HEK293 (cell line): ENCODE data around the gene TADA2B.

Experiments used
- BCL11B ChIP-seq: fragments of 450-650 bp; formaldehyde crosslinking; IDR thresholded peaks from 2 replicates; pipeline ENCODE4 v1.5.1; 2016; ENCODE audit warnings: low read depth, missing biosample characterization, missing genetic modification characterization
- HOXA7 ChIP-seq: sonication (generic); formaldehyde crosslinking; IDR thresholded peaks from 2 replicates; pipeline ENCODE4 v1.8.1; 2022; ENCODE audit warnings: missing genetic modification reagents, borderline replicate concordance
- ZEB2 ChIP-seq: fragments of 450-650 bp; formaldehyde crosslinking; IDR thresholded peaks from 2 replicates; pipeline ENCODE4 v1.5.1; 2016; ENCODE audit warnings: missing biosample characterization, missing genetic modification characterization
- ZNF140 ChIP-seq: fragments of 450-650 bp; formaldehyde crosslinking; IDR thresholded peaks from 2 replicates; pipeline ENCODE4 v1.5.1; 2016; ENCODE audit warnings: missing biosample characterization, missing genetic modification characterization
- ZNF23 ChIP-seq: fragments of 450-650 bp; formaldehyde crosslinking; IDR thresholded peaks from 2 replicates; pipeline ENCODE4 v1.5.1; 2016; ENCODE audit warnings: missing biosample characterization, missing genetic modification characterization, borderline replicate concordance
- ZNF302 ChIP-seq: fragments of 450-650 bp; formaldehyde crosslinking; IDR thresholded peaks from 2 replicates; pipeline ENCODE4 v1.5.1; 2016; ENCODE audit warnings: missing biosample characterization, missing genetic modification characterization, low read depth
- ZNF664 ChIP-seq: fragments of 450-650 bp; formaldehyde crosslinking; IDR thresholded peaks from 2 replicates; pipeline ENCODE4 v1.5.1; 2016; ENCODE audit warnings: missing biosample characterization, missing genetic modification characterization
- ZNF777 ChIP-seq: fragments of 450-650 bp; formaldehyde crosslinking; IDR thresholded peaks from 2 replicates; pipeline ENCODE4 v1.5.1; 2017; ENCODE audit warnings: missing biosample characterization, missing genetic modification characterization, borderline replicate concordance
- ZSCAN30 ChIP-seq: fragments of 450-650 bp; IDR thresholded peaks from 2 replicates; pipeline ENCODE4 v1.5.1; 2018; ENCODE audit warnings: missing biosample characterization, mild to moderate bottlenecking, missing genetic modification characterization, moderate library complexity
- ZXDB ChIP-seq: fragments of 450-650 bp; formaldehyde crosslinking; IDR thresholded peaks from 2 replicates; pipeline ENCODE4 v1.5.1; 2016; ENCODE audit warnings: missing biosample characterization, missing genetic modification characterization
- TF ChIP-seq, protein P1 (sequence below): fragments of 450-650 bp; formaldehyde crosslinking; IDR thresholded peaks from 2 replicates; pipeline ENCODE4 v1.5.1; 2016; ENCODE audit warnings: missing biosample characterization, missing genetic modification characterization
- TF ChIP-seq, protein P2 (sequence below): fragments of 450-650 bp; formaldehyde crosslinking; IDR thresholded peaks from 2 replicates; pipeline ENCODE4 v1.5.1; 2016; ENCODE audit warnings: missing biosample characterization, missing genetic modification characterization, low read depth
- TF ChIP-seq, protein P3 (sequence below): fragments of 450-650 bp; formaldehyde crosslinking; IDR thresholded peaks from 2 replicates; pipeline ENCODE4 v1.5.1; 2016; ENCODE audit warnings: missing biosample characterization, missing genetic modification characterization

DNA sequence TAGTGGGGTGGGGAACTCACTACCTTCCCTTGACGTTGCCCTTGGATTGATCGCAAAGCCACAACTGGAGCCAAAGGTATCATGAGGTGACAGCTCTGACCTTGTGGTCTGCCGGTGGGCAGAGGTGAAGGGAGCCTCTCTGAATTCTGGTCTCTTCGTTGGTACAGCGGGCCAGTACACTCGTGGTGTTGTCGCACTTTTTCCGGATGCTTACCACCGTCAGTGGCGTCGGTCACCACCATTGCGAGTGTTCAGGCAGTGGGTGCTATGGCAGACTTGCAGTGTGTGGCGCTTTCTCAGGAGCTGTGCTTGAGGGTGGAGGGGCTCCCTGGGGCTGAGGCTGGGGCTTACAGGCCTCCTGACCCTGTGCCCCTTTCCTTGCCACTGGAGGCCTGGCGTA lies 29.9 kb downstream of the TADA2B start:
- TF ChIP-seq, protein P1, sequence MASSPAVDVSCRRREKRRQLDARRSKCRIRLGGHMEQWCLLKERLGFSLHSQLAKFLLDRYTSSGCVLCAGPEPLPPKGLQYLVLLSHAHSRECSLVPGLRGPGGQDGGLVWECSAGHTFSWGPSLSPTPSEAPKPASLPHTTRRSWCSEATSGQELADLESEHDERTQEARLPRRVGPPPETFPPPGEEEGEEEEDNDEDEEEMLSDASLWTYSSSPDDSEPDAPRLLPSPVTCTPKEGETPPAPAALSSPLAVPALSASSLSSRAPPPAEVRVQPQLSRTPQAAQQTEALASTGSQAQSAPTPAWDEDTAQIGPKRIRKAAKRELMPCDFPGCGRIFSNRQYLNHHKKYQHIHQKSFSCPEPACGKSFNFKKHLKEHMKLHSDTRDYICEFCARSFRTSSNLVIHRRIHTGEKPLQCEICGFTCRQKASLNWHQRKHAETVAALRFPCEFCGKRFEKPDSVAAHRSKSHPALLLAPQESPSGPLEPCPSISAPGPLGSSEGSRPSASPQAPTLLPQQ, result no peak
- TF ChIP-seq, protein P2, sequence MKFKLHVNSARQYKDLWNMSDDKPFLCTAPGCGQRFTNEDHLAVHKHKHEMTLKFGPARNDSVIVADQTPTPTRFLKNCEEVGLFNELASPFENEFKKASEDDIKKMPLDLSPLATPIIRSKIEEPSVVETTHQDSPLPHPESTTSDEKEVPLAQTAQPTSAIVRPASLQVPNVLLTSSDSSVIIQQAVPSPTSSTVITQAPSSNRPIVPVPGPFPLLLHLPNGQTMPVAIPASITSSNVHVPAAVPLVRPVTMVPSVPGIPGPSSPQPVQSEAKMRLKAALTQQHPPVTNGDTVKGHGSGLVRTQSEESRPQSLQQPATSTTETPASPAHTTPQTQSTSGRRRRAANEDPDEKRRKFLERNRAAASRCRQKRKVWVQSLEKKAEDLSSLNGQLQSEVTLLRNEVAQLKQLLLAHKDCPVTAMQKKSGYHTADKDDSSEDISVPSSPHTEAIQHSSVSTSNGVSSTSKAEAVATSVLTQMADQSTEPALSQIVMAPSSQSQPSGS (tag by site-specific recombination), result no peak
- no peak for TF ChIP-seq ZNF302 (tag by site-specific recombination)
- TF ChIP-seq, protein P3, sequence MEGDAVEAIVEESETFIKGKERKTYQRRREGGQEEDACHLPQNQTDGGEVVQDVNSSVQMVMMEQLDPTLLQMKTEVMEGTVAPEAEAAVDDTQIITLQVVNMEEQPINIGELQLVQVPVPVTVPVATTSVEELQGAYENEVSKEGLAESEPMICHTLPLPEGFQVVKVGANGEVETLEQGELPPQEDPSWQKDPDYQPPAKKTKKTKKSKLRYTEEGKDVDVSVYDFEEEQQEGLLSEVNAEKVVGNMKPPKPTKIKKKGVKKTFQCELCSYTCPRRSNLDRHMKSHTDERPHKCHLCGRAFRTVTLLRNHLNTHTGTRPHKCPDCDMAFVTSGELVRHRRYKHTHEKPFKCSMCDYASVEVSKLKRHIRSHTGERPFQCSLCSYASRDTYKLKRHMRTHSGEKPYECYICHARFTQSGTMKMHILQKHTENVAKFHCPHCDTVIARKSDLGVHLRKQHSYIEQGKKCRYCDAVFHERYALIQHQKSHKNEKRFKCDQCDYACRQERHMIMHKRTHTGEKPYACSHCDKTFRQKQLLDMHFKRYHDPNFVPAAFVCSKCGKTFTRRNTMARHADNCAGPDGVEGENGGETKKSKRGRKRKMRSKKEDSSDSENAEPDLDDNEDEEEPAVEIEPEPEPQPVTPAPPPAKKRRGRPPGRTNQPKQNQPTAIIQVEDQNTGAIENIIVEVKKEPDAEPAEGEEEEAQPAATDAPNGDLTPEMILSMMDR (tag by site-specific recombination), result no peak
- TF ChIP-seq ZEB2 (tag by site-specific recombination), result no peak
- TF ChIP-seq BCL11B (tag by site-specific recombination), result no peak
- no peak for TF ChIP-seq ZNF140 (tag by site-specific recombination)
- no peak for TF ChIP-seq HOXA7 (CRISPR knock-in tag)
- TF ChIP-seq ZNF664 (tag by site-specific recombination), result no peak
- TF ChIP-seq ZXDB (tag by site-specific recombination), result no peak
- TF ChIP-seq ZSCAN30 (tag by site-specific recombination), result no peak
- no peak for TF ChIP-seq ZNF777 (tag by site-specific recombination)
- TF ChIP-seq ZNF23, result no peak
